H1 (cell line): ENCODE measurements around the gene FHAD1. TPM values are rescaled to one million over a fixed set of nuclear protein-coding genes. Genes with fewer than 3 reads are reported as not detected.

ENCODE experiments used
- CTCF ChIA-PET: fragments of 300-600 bp; sonication (Branson Sonifier 250); formaldehyde crosslinking; loops from one replicate; lab custom pipeline; 2021; ENCODE audit not compliant: partially characterized antibody; lab: Charles Lee
- POLR2A ChIA-PET: fragments of 300-600 bp; sonication (Branson Sonifier 250); formaldehyde crosslinking; loops from one replicate; lab custom pipeline; 2021; ENCODE audit warnings: inconsistent platforms; ENCODE audit not compliant: partially characterized antibody; lab: Charles Lee
- DNase-seq, 2 experiments: peaks; one replicate each; pipeline versions ENCODE4 v3.0.0 to v3.0.0-alpha.2; 2010 to 2022; ENCODE audit warnings: low spot score in 2 of 2, low read depth in 1 of 2, mixed read lengths in 1 of 2
- FAIRE-seq: peaks from 2 replicates; lab custom pipeline; 2011; peaks lifted over from hg19 to GRCh38; lab: Jason Lieb, UNC
- H2AFZ ChIP-seq: 2 replicates; pipeline ENCODE4 v1.8.1; 2012; ENCODE audit warnings: low read length, inconsistent platforms
- H2AK5ac ChIP-seq: 2 replicates; pipeline ENCODE4 v1.6.1; 2013; ENCODE audit warnings: low read depth, low read length
- H2BK120ac ChIP-seq: replicated peaks from 2 replicates; pipeline ENCODE3; 2013; ENCODE audit warnings: low read depth, low read length, inconsistent platforms
- H2BK12ac ChIP-seq: 2 replicates; pipeline ENCODE4 v1.6.1; 2013; ENCODE audit warnings: low read depth, low read length
- H2BK15ac ChIP-seq: 2 replicates; pipeline ENCODE4 v1.6.1; 2013; ENCODE audit warnings: low read length
- H2BK20ac ChIP-seq: 2 replicates; pipeline ENCODE4 v1.6.1; 2013; ENCODE audit warnings: low read length
- H2BK5ac ChIP-seq: 2 replicates; pipeline ENCODE4 v1.6.1; 2013; ENCODE audit warnings: low read depth, low read length
- H3K14ac ChIP-seq: 2 replicates; pipeline ENCODE4 v1.6.1; 2013; ENCODE audit warnings: inconsistent platforms; ENCODE audit not compliant: insufficient read length
- H3K18ac ChIP-seq: 2 replicates; pipeline ENCODE4 v1.6.1; 2013; ENCODE audit warnings: low read length; ENCODE audit errors: extremely low read depth
- H3K23ac ChIP-seq: 2 replicates; pipeline ENCODE4 v1.6.1; 2013; ENCODE audit warnings: inconsistent platforms; ENCODE audit not compliant: insufficient read length
- H3K23me2 ChIP-seq: 2 replicates; pipeline ENCODE4 v1.6.1; 2013; ENCODE audit warnings: low read depth, low read length
- H3K27ac ChIP-seq: 2 replicates; pipeline ENCODE4 v1.6.1; 2011; ENCODE audit warnings: low read depth, low read length, inconsistent platforms
- H3K27me3 ChIP-seq, 4 experiments: replicated peaks in 1 of 4; 1 replicate in 1 of 4; 2 replicates in 3 of 4; pipeline versions ENCODE4 v1.6.1 to v1.8.1; 2011 to 2013; ENCODE audit warnings: low read length in 3 of 4, mild to moderate bottlenecking in 3 of 4, inconsistent platforms in 2 of 4, mixed read lengths in 2 of 4, moderate library complexity in 1 of 4; ENCODE audit not compliant: control insufficient read depth in 3 of 4, insufficient read depth in 3 of 4; ENCODE audit errors: extremely low read depth in 1 of 4
- H3K36me3 ChIP-seq, 4 experiments: 2 replicates each; pipeline versions ENCODE4 v1.6.1 to v1.8.1; 2011 to 2013; ENCODE audit warnings: mild to moderate bottlenecking in 4 of 4, low read length in 3 of 4, moderate library complexity in 2 of 4, control low read depth in 1 of 4, inconsistent platforms in 1 of 4; ENCODE audit not compliant: insufficient read depth in 4 of 4, control insufficient read depth in 2 of 4
- H3K4ac ChIP-seq: replicated peaks from 2 replicates; pipeline ENCODE3; 2013; ENCODE audit warnings: low read length, low read depth, mixed read lengths, inconsistent platforms; ENCODE audit not compliant: insufficient read length
- H3K4me1 ChIP-seq, 4 experiments: replicated peaks in 1 of 4; 1 replicate in 1 of 4; 2 replicates in 3 of 4; pipeline versions ENCODE4 v1.6.1 to v1.8.1; 2011 to 2013; ENCODE audit warnings: low read length in 3 of 4, inconsistent platforms in 2 of 4, mixed read lengths in 1 of 4; ENCODE audit not compliant: insufficient read depth in 4 of 4, control insufficient read depth in 3 of 4
- H3K4me2 ChIP-seq, 2 experiments: 2 replicates each; pipeline versions ENCODE4 v1.6.1 to v1.8.1; 2011 to 2013; ENCODE audit warnings: low read depth in 2 of 2, low read length in 2 of 2, control low read depth in 1 of 2, inconsistent platforms in 1 of 2, mild to moderate bottlenecking in 1 of 2; ENCODE audit not compliant: insufficient read depth in 1 of 2
- H3K4me3 ChIP-seq, 4 experiments: fragments of 200-600, 300-600 bp in 1 of 4; sonication (generic), shearing (Covaris generic), sonication (Bioruptor Twin) in 1 of 4; 2 replicates each; pipeline versions ENCODE4 v1.5.1 to v1.8.1; 2011 to 2016; ENCODE audit warnings: low read length in 4 of 4, low read depth in 3 of 4, control low read depth in 2 of 4, inconsistent platforms in 2 of 4, mild to moderate bottlenecking in 2 of 4, mixed read lengths in 1 of 4, moderate library complexity in 1 of 4; ENCODE audit not compliant: insufficient read depth in 2 of 4; ENCODE audit errors: extremely low read depth in 1 of 4
- H3K56ac ChIP-seq: replicated peaks from 2 replicates; pipeline ENCODE3; 2013; ENCODE audit warnings: low read depth, mild to moderate bottlenecking, mixed read lengths, low read length, inconsistent platforms; ENCODE audit not compliant: insufficient read length
- H3K79me1 ChIP-seq: 2 replicates; pipeline ENCODE4 v1.6.1; 2013; ENCODE audit warnings: low read depth, low read length, control low read depth
- H3K79me2 ChIP-seq, 2 experiments: 2 replicates each; pipeline versions ENCODE4 v1.6.1 to v1.8.1; 2012 to 2013; ENCODE audit warnings: low read length in 2 of 2, mild to moderate bottlenecking in 2 of 2, inconsistent platforms in 1 of 2; ENCODE audit not compliant: insufficient read depth in 2 of 2, control insufficient read depth in 1 of 2
- H3K9ac ChIP-seq, 4 experiments: replicated peaks in 1 of 4; 1 replicate in 1 of 4; 2 replicates in 3 of 4; pipeline versions ENCODE4 v1.6.1 to v1.8.1; 2011 to 2013; ENCODE audit warnings: low read depth in 3 of 4, low read length in 3 of 4, control low read depth in 2 of 4, mild to moderate bottlenecking in 2 of 4, moderate library complexity in 2 of 4, inconsistent platforms in 1 of 4; ENCODE audit errors: extremely low read depth in 1 of 4
- H3K9me3 ChIP-seq, 2 experiments: 2 replicates each; pipeline versions ENCODE4 v1.6.1 to v1.8.1; 2012 to 2013; ENCODE audit warnings: mild to moderate bottlenecking in 2 of 2, moderate library complexity in 2 of 2, control low read depth in 1 of 2, inconsistent platforms in 1 of 2, low read depth in 1 of 2, low read length in 1 of 2, mixed read lengths in 1 of 2; ENCODE audit not compliant: insufficient read depth in 2 of 2
- H4K20me1 ChIP-seq, 2 experiments: replicated peaks in 1 of 2; 2 replicates each; pipeline versions ENCODE3 to v1.8.1; 2011 to 2013; ENCODE audit warnings: inconsistent platforms in 2 of 2, low read length in 2 of 2, mild to moderate bottlenecking in 1 of 2; ENCODE audit not compliant: insufficient read depth in 2 of 2, control insufficient read depth in 1 of 2
- H4K5ac ChIP-seq: 2 replicates; pipeline ENCODE4 v1.6.1; 2013; ENCODE audit warnings: low read length, low read depth, mixed read lengths, inconsistent platforms; ENCODE audit not compliant: insufficient read length
- H4K8ac ChIP-seq: 2 replicates; pipeline ENCODE4 v1.8.0; 2013; ENCODE audit warnings: mild to moderate bottlenecking, moderate library complexity, low read length, inconsistent platforms; ENCODE audit not compliant: insufficient read depth; ENCODE audit errors: extremely low read depth
- H4K91ac ChIP-seq: replicated peaks from 2 replicates; pipeline ENCODE3; 2013; ENCODE audit warnings: low read length, mixed read lengths, inconsistent platforms; ENCODE audit not compliant: insufficient read length
- CHD2 ChIP-seq: IDR thresholded peaks from 2 replicates; pipeline ENCODE4 v1.6.1; 2012; ENCODE audit warnings: low read length, improper control_type of control experiment
- RXRA ChIP-seq: IDR thresholded peaks from 2 replicates; pipeline ENCODE4 v1.6.1; 2011; ENCODE audit warnings: low read depth, mild to moderate bottlenecking, low read length, moderate library complexity; ENCODE audit not compliant: insufficient read depth
- SP4 ChIP-seq: IDR thresholded peaks from 2 replicates; pipeline ENCODE4 v1.6.1; 2012; ENCODE audit warnings: low read length, inconsistent platforms
- SRF ChIP-seq: IDR thresholded peaks from 2 replicates; pipeline ENCODE4 v1.6.1; 2011; ENCODE audit warnings: mild to moderate bottlenecking, low read depth, low read length, moderate library complexity
- TAF1 ChIP-seq: IDR thresholded peaks from 2 replicates; pipeline ENCODE4 v1.6.1; 2011; ENCODE audit warnings: mild to moderate bottlenecking, low read depth, low read length
- USF2 ChIP-seq: IDR thresholded peaks from 2 replicates; pipeline ENCODE4 v1.6.1; 2011; ENCODE audit warnings: low read length, improper control_type of control experiment
- ZNF274 ChIP-seq: IDR thresholded peaks from 2 replicates; pipeline ENCODE4 v1.7.0; 2012; ENCODE audit warnings: low read length, borderline replicate concordance; ENCODE audit errors: extremely low read depth
- WGBS, 2 experiments: shearing (Covaris generic) in 1 of 2; methylation state at CpG; one replicate each; pipeline versions ENCODE4 v1.1.6 to v1.1.7; 2013 to 2015; ENCODE audit warnings: low lambda C conversion rate in 2 of 2, mixed read lengths in 2 of 2, inconsistent platforms in 1 of 2, low coverage in 1 of 2, missing lambda C conversion rate in 1 of 2; ENCODE audit not compliant: insufficient replicate concordance in 2 of 2, insufficient coverage in 1 of 2, insufficient read length in 1 of 2; ENCODE audit errors: extremely low coverage in 1 of 2, missing lambda C conversion rate in 1 of 2; 5-methylcytosine and 5-hydroxymethylcytosine counted together
- polyA plus RNA-seq, 7 experiments: library from polyadenylated mRNA; depleted of rRNA in 3 of 7; stranded (reverse) in 5 of 7; unstranded in 2 of 7; fragments of >200 nt in 5 of 7; fragments of 200-250 nt in 2 of 7; gene quantifications; 1 replicate in 5 of 7; 2 replicates in 1 of 7; 4 replicates in 1 of 7; pipeline versions ENCODE4 v1.2.1 to v1.2.3, GENCODE V29; 2011 to 2013; ENCODE audit warnings: missing spikeins in 2 of 7, mixed read lengths in 2 of 7
- total RNA-seq: library from RNA; stranded (reverse); fragmentation: NEBNext Ultra II Directional; extraction: Animal tissue kit (Norgen Biotek cat#: 25700); gene quantifications from 2 replicates; pipeline ENCODE4 v1.2.1, GENCODE V29; 2021

FHAD1 gene
- total and polyA plus RNA-seq, 2 of the 8 experiments (the other 6 are each of a cell fraction or from before 2014, with no cell fraction given): 0.39 to 0.69 TPM

- Histone ChIP-seq H3K79me1 (no peaks in the 10 kb centered on the region), H2AK5ac (no peak overlapping the region), H3K23ac (no peak overlapping the region), H2AFZ (no peak overlapping the region), H2BK5ac (no peak overlapping the region), H3K18ac (no peak overlapping the region), H4K91ac (no peak overlapping the region), H3K56ac (no peak overlapping the region), H3K14ac (no peak overlapping the region), H3K9ac (no peak overlapping the region), H3K4me2 (no peak overlapping the region), H2BK20ac (no peak overlapping the region), H2BK15ac (no peak overlapping the region), H2BK120ac (no peak overlapping the region), H4K5ac (no peak overlapping the region), H4K20me1 (peaks cover 0 to under 1% of the 10 kb centered on the region in 2 experiments), H3K9me3 (peaks cover 8% of the 10 kb centered on the region in 2 experiments; a peak in 2 of 4 replicates), H3K4ac (no peak overlapping the region), H2BK12ac (no peak overlapping the region), H3K36me3 (peaks cover 6 to 13% (median 9%) of the 10 kb centered on the region in 4 experiments; a peak in 5 of 8 replicates), H3K23me2 (peaks cover 2% of the 10 kb centered on the region; the same call in 1 of the 2 replicates), H4K8ac (no peak overlapping the region), H3K4me3 (no peak overlapping the region), H3K4me1 (peaks cover 2 to 11% (median 3%) of the 10 kb centered on the region in 4 experiments), H3K79me2 (no peaks in the 10 kb centered on the region), H3K27ac (no peak overlapping the region), H3K27me3 (no peaks in the 10 kb centered on the region)
- ChIA-PET POLR2A (no interaction called here), CTCF (interaction anchor here (0.6 to 1.1 kb wide), 3 partner anchors 8 to 65 kb away, joined by 3 read pairs; no protein-coding TSS in a partner anchor)
- no peak for TF ChIP-seq CHD2
- no peak for TF ChIP-seq USF2
- TF ChIP-seq SP4: no peak
- TF ChIP-seq TAF1: no peak
- no peak for TF ChIP-seq ZNF274
- TF ChIP-seq SRF: no peak
- no peak for TF ChIP-seq RXRA
- 79% methylated on average over 1 of the region's 1 CpG; no CpG with 5 or more reads in 1 of the 2 experiments for WGBS, 2 experiments
- FAIRE-seq (no peak), DNase-seq (no peak)
Measured at GRCh38 chr1:15217654-15218053, 29.4 kb upstream of the FHAD1 start.
